ENCODE measurements around the gene MAGEE1.

The MAGEE1 gene, protein sequence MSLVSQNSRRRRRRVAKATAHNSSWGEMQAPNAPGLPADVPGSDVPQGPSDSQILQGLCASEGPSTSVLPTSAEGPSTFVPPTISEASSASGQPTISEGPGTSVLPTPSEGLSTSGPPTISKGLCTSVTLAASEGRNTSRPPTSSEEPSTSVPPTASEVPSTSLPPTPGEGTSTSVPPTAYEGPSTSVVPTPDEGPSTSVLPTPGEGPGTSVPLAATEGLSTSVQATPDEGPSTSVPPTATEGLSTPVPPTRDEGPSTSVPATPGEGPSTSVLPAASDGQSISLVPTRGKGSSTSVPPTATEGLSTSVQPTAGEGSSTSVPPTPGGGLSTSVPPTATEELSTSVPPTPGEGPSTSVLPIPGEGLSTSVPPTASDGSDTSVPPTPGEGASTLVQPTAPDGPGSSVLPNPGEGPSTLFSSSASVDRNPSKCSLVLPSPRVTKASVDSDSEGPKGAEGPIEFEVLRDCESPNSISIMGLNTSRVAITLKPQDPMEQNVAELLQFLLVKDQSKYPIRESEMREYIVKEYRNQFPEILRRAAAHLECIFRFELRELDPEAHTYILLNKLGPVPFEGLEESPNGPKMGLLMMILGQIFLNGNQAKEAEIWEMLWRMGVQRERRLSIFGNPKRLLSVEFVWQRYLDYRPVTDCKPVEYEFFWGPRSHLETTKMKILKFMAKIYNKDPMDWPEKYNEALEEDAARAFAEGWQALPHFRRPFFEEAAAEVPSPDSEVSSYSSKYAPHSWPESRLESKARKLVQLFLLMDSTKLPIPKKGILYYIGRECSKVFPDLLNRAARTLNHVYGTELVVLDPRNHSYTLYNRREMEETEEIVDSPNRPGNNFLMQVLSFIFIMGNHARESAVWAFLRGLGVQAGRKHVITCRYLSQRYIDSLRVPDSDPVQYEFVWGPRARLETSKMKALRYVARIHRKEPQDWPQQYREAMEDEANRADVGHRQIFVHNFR

DNA sequence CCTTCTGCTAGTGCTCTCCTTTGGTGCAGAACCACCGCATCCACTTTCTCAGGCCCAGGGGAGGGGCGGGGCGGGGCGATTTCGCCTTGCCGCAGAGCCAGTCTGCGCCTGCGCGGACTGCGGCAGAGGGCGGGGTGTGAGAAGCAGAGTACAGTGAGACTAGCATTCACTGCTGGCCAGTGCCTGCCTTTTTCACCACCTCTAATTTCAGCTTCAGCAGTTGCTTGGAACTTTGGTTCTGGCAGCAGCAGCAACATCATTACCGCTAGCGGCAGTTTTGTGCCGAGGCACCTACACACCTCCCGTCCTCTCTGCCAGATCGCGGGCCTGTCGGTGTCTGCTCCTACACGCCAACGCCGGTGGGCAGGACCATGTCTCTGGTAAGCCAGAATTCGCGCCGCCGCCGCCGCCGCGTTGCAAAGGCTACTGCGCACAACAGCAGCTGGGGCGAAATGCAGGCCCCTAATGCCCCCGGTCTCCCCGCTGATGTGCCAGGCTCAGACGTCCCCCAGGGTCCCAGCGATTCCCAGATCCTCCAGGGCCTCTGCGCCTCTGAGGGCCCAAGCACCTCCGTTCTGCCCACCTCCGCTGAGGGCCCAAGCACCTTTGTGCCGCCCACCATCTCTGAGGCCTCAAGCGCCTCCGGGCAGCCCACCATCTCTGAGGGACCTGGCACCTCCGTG is at the start of gene MAGEE1:
Gene MAGEE1 (plus strand): TSS at position 151 of the 683 bp plus-strand sequence. CDS start 221 bp downstream, at position 372.
- DNase-seq (ENCODE audit: low read depth in 2 of 2), result peak; percentile 59 to 64

DNA sequence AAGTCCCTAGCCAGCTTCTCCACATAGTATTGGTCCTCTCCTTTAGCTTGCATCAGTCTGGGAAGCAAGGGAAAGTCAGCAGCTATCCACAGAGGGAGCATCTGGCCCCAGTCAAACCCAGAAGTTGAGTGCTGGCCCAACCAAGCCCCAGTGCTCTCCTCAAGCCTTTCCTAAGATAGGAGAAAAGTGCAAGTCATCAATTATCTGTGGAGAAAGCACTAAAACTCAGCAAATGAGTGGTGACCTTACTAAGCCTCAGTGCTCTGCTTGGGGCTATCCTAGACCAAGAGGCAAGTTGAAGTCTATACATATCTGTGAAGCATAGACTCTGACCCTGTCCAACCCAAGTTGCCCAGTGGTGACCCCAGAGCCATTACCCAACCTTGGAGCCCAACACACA is 28.5 kb upstream of the MAGEE1 start:
- no peak for DNase-seq (ENCODE audit: low read depth in 2 of 2)

DNA sequence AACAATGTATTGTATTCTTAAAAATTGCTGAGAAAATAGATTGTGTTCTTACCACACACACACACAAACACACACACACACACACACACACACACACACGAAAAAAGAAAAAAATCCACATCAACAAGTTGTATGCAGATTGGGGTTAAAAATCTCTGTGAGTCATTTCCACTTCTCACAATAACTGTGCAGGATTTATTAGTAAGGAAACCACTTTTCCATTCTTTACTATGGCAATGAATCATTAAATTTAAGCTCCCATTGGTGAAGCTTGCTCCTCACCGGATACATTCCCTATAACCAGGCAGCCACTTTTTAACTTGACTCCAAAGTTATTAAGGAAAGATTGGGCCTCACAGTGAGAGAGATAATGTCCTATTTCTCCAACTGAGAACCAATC is 19.7 kb upstream of the MAGEE1 start:
- DNase-seq (ENCODE audit: low read depth in 2 of 2), result no peak

DNA sequence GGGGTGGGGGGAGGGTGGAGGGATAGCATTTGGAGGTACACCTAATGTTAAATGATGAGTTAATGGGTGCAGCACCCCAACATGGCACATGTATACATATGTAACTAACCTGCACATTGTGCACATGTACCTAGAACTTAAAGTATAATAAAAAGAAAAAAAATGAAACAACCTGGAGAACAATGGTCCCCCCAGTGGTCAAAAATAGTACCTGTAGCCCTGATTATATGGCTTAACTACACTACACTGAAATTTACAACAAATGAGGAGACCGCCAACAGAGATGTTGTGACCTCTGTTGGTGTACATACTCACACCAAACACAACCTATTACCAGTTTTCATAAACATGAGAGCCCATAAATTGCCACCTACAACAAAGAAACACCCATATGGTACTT is 7.3 kb upstream of the MAGEE1 start:
- no peak for DNase-seq (ENCODE audit: low read depth in 2 of 2)

DNA sequence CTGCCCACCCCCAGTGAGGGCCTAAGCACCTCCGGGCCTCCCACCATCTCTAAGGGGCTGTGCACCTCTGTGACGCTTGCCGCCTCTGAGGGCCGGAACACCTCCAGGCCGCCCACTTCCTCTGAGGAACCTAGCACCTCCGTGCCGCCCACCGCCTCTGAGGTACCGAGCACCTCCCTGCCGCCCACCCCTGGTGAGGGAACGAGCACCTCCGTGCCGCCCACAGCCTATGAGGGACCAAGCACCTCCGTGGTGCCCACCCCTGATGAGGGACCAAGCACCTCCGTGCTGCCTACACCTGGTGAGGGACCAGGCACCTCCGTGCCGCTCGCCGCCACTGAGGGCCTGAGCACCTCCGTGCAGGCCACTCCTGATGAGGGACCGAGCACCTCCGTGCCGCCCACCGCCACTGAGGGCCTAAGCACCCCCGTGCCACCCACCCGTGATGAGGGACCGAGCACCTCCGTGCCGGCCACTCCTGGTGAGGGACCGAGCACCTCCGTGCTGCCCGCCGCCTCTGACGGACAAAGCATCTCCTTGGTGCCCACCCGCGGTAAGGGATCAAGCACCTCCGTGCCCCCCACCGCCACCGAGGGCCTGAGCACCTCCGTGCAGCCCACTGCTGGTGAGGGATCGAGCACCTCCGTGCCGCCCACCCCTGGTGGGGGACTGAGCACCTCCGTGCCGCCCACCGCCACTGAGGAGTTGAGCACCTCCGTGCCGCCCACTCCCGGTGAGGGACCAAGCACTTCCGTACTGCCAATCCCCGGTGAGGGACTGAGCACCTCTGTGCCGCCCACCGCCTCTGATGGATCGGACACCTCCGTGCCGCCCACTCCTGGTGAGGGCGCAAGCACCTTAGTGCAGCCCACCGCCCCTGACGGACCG is 977 bp downstream of the MAGEE1 start:
- DNase-seq (ENCODE audit: low read depth in 2 of 2), result peak in 1 of 2 donors; percentile 21

DNA sequence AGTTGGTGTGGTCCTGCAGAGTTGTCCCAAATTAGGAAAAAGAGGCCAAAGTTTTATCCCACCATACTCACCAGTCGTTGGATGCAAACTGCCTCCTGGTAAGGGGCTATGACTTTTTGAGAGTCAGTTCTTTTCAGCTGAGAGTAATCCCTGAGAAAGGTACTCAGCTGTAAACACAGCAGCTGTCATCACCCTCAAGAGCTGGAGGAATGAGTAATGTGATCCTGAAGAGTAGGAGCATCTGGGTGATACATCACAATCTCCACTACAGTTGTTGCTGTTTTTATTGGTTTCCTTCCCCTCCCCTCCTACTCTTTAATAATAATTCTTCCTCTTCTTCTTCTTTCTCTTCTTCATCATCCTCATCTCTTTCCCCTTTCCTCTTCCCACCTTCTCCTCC is 5.7 kb downstream of the MAGEE1 start:
- no peak for DNase-seq (ENCODE audit: low read depth in 2 of 2)

DNA sequence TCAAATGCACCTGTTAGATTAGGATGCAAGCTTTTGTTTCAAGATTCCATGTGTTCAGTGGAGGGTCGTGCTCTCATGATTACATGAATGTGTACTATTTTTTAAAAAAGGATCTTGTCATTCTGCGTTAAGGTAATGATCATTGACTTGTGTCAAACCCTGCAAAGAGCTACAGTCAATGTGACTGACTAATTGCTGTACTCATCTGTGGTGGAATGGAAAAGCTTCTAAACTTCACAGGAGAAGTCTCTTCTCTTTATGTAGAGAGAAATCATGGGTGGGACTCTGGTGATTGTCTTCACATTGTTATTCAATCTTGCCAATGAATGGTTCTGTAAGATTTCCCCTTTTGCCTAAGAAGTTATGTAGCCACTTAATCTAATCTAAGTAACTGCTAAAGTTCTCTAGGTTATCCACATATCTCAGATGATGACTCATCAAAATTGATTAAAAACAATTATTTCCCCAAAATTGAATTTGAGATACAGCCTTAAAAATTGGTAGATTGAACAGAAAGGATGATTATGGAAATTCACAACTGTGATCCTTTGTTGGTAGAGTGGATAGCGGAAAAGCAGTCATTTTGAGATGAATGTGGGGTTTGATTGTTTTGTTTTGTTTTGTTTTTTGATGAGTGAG is 6.7 kb downstream of the MAGEE1 start:
- no peak for DNase-seq (ENCODE audit: low read depth in 2 of 2)

DNA sequence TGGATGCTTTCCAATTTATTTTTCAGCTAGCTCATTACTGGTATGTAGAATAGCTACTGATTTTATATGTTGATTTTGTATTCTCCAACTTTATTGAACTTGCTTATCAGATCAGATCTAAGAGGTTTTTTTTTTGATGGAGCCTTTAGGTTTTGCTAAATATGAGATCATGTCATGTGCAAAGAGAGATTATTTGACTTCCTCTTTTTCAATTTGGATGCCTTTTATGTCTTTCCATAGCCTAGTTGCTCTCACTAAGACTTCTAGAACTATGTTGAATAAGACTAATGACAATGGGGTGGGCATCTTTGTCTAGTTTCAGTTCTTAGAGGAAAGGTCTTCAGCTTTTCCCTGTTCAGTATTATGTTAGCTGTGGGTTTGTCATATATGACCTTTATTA is 11.7 kb downstream of the MAGEE1 start:
- DNase-seq (ENCODE audit: low read depth in 2 of 2), result no peak

DNA sequence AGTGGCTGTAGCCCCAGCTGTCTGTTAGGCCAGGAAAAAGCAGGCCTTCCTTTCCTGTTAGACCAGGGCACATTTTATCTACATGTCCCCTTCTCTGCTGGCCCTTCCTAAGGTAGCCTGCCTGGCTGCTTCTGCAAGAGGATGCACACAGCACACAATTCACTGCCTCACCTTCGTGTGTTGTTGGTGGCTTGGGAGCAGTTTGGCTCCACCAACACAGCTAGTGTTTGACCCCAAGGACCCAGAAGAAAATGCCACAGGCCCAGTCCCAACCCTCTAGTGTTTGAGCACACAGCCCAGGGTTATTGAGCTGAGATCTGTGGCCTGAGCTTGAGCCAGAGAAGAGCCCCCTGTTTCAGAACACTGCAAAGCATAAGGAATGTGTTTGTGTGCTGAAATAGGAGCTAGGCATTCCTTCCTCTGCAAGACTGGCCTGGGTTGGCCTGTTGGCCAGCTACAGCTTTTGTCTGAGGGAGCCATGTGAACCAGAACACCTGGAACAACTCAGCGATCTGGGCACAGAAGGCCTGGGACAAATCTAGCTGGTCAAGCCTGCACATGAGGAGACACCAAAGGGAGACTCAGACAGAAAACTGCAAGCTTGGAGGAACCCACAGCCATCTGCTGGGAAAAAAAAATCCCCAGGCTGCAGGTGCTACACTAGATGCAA is 26.4 kb downstream of the MAGEE1 start:
- no peak for DNase-seq (ENCODE audit: low read depth in 2 of 2)

DNA sequence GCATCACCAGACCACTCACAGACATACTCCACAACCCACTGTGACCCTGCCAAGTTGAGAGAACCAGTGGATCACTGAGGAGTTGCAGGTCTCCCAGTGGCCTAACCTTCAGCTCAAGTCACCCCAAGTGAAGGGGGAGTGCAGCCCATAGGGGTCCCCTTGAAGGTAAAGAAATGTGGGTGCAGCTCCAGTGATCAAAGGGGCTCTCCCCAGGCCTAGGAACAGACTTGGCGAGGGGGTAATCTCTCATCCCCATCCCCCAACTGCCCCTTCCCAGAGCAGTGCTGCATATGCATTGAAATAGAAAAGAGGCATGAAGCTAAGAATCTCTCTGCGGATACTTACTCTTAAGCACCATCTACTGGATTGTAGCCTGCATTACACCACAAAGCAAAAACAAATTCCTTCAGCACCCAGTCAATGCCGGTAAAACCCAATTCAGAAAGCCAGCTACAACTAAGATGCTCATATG is 27.0 kb downstream of the MAGEE1 start:
- no peak for DNase-seq (ENCODE audit: low read depth in 2 of 2)

DNA sequence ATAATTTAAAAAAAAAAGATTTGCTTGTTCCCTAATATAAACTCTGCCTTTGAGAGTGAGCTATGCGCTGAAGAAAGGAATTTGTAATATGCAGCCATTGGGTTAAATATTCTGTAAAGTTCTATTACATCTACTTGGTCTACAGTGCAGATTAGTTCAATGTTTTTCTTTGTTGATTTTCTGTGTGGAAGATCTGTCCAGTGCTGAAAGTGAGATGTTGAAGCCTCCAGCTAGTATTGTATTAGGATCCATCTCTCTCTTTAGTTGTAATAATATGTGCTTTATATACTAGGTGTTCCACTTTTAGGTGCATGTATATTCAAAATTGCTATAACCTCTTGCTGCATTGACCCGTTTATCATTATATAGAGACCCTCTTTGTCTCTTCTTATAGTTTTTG is 49.8 kb downstream of the MAGEE1 start:
- DNase-seq (ENCODE audit: low read depth in 2 of 2), result no peak

Data from stimulated activated CD8-positive, alpha-beta memory T cell treated with anti-CD3 and anti-CD28 coated beads, Interleukin-2, amount 100 ng/mL, for 1 hour (primary cell).